ENCODE measurements around the gene IL3RA. TPM values are rescaled to one million over a fixed set of nuclear protein-coding genes. Genes with fewer than 3 reads are reported as not detected.
A peak's percentile ranks its signal among the peaks of the same experiment; 100 is the strongest.

Gene IL3RA
- polyA plus RNA-seq, 1 donor (not counting 4 experiments of a cell fraction or from before 2014, with no cell fraction given): not detected

DNA sequence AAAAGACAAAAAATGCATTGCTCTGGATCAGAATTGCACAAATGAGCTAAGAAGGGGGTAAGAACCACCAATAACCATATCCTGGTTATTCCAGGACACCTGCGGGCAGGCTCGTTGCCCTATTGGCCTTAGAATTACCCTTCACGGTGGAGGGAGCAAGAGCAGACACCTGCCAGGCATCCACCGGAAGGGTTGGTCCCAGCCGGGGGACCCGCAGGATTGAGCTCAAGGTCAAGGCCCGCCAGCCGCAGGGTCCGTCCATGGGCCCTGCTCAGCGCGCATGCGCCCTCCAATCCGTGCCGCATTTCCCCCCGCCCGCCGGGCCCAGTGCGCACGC is 54.8 kb downstream of the IL3RA start:
- Histone ChIP-seq H3K27me3 (ENCODE audit: control insufficient read depth, extremely low read depth, insufficient read depth, low read length) (no peaks in the 10 kb centered on the region), H3K9me1 (ENCODE audit: control insufficient read depth, extremely low read depth, insufficient read depth, low read length) (no peaks in the 10 kb centered on the region), H4K20me1 (ENCODE audit: control insufficient read depth, extremely low read depth, insufficient read depth, low read length) (peaks cover 37% of the 10 kb centered on the region), H3K4me1 (ENCODE audit: control insufficient read depth, extremely low read depth, insufficient read depth, low read length) (peaks cover 6% of the 10 kb centered on the region), H2AFZ (ENCODE audit: control insufficient read depth, low read length) (no peak overlapping the region), H3K9me3 (ENCODE audit: control insufficient read depth, low read depth, low read length) (no peaks in the 10 kb centered on the region), H3K9ac (ENCODE audit: control insufficient read depth, extremely low read depth, insufficient read depth, low read length) (peak overlapping the region; percentile 97), H3K79me2 (ENCODE audit: control insufficient read depth, insufficient read depth, low read length) (peaks cover 60% of the 10 kb centered on the region), H3K4me2 (ENCODE audit: control insufficient read depth, extremely low read depth, insufficient read depth, low read depth, low read length) (peak overlapping the region; percentile 63), H3K4me3 (ENCODE audit: control insufficient read depth in 2 of 3, extremely low read depth in 1 of 3, insufficient read depth in 2 of 3, low read depth in 1 of 3, low read length in 3 of 3) (peak overlapping the region; percentile 66 to 100 (median 99)), H3K36me3 (ENCODE audit: control insufficient read depth in 2 of 2, extremely low read depth in 1 of 2, insufficient read depth in 2 of 2, low read length in 2 of 2) (peaks cover 26 to 35% of the 10 kb centered on the region in 2 experiments), H3K27ac (ENCODE audit: control insufficient read depth, insufficient read depth, low read length) (peak overlapping the region; percentile 91)
- FAIRE-seq: no peak
- DNase-seq (ENCODE audit: low read depth, low spot score): peak; percentile 44
- TF ChIP-seq, protein P1, sequence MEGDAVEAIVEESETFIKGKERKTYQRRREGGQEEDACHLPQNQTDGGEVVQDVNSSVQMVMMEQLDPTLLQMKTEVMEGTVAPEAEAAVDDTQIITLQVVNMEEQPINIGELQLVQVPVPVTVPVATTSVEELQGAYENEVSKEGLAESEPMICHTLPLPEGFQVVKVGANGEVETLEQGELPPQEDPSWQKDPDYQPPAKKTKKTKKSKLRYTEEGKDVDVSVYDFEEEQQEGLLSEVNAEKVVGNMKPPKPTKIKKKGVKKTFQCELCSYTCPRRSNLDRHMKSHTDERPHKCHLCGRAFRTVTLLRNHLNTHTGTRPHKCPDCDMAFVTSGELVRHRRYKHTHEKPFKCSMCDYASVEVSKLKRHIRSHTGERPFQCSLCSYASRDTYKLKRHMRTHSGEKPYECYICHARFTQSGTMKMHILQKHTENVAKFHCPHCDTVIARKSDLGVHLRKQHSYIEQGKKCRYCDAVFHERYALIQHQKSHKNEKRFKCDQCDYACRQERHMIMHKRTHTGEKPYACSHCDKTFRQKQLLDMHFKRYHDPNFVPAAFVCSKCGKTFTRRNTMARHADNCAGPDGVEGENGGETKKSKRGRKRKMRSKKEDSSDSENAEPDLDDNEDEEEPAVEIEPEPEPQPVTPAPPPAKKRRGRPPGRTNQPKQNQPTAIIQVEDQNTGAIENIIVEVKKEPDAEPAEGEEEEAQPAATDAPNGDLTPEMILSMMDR (optimal IDR thresholded peaks at IDR 0.05 in 1 of 3, IDR thresholded peaks at IDR 0.05 in 1 of 3, conservative IDR thresholded peaks at IDR 0.05 in 1 of 3; ENCODE audit: extremely low read depth in 1 of 3, insufficient read depth in 2 of 3, low read length in 3 of 3): no peak
- TF ChIP-seq EZH2 (IDR thresholded peaks at IDR 0.05; ENCODE audit: low read length): no peak
- dilution Hi-C loops (cut with MboI; ENCODE audit: extremely low pct_ligation_motif_present, low sequenced_read_pairs): no loop called here

DNA sequence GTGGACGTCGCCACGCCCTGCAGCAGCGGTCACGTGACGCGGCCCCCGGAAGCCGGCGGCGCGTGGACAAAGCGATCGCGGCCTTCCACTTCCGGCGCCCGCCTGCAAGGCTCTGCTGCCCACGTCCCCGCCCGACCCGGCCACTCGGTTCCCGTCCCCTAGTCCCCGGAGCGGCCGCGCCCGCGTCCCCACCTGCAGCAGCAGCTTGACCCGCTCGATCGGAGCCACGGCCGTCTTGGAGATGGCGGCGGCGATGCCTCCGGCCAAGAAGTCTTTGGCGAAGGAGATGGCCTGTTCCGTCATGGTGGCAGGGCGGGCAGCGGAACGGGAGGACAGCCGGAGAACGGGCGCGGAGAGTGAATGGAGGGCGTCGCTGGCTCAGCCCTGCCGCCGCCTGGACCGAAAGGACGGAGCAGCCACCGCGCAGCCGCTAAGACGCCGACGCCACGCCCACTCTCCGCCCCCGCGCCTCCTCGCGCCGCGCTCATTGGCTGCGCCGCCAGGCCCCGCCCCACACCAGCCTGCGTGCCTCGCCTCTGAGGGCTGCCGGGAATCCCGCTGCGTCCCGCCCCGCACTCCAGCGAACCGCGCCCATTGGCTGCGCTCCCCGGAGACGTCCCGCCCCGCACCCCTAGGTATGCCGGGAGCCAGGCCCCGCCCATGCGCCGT is 55.3 kb downstream of the IL3RA start, which contains the start of gene SLC25A6:
Gene SLC25A6 (minus strand): TSS at position 407 of the 669 bp plus-strand sequence. CDS start 104 bp downstream, at position 303.
- peak within 1 kb of the TSS; percentile 97 for H3K9ac ChIP-seq (ENCODE audit: control insufficient read depth, extremely low read depth, insufficient read depth, low read length)
- peaks cover 37% of the 10 kb centered on the region for H4K20me1 ChIP-seq (ENCODE audit: control insufficient read depth, extremely low read depth, insufficient read depth, low read length)
- peak within 1 kb of the TSS; percentile 82 for H2AFZ ChIP-seq (ENCODE audit: control insufficient read depth, low read length)
- FAIRE-seq (no peak), DNase-seq (ENCODE audit: low read depth, low spot score) (peak; percentile 60)
- H3K4me2 ChIP-seq (ENCODE audit: control insufficient read depth, extremely low read depth, insufficient read depth, low read depth, low read length): peak within 1 kb of the TSS; percentile 83
- no peaks in the 10 kb centered on the region for H3K27me3 ChIP-seq (ENCODE audit: control insufficient read depth, extremely low read depth, insufficient read depth, low read length)
- no peaks in the 10 kb centered on the region for H3K9me3 ChIP-seq (ENCODE audit: control insufficient read depth, low read depth, low read length)
- H3K79me2 ChIP-seq (ENCODE audit: control insufficient read depth, insufficient read depth, low read length): peaks cover 57% of the 10 kb centered on the region
- H3K36me3 ChIP-seq (ENCODE audit: control insufficient read depth in 2 of 2, extremely low read depth in 1 of 2, insufficient read depth in 2 of 2, low read length in 2 of 2): peaks cover 26 to 33% of the 10 kb centered on the region in 2 experiments
- TF ChIP-seq, protein P1 (optimal IDR thresholded peaks at IDR 0.05 in 1 of 3, IDR thresholded peaks at IDR 0.05 in 1 of 3, conservative IDR thresholded peaks at IDR 0.05 in 1 of 3; ENCODE audit: extremely low read depth in 1 of 3, insufficient read depth in 2 of 3, low read length in 3 of 3): peak in 1 of 3 experiments; percentile 11
- TF ChIP-seq EZH2 (IDR thresholded peaks at IDR 0.05; ENCODE audit: low read length): no peak
- H3K4me3 ChIP-seq (ENCODE audit: control insufficient read depth in 2 of 3, extremely low read depth in 1 of 3, insufficient read depth in 2 of 3, low read depth in 1 of 3, low read length in 3 of 3): peak within 1 kb of the TSS; percentile 68 to 100 (median 99)
- H3K4me1 ChIP-seq (ENCODE audit: control insufficient read depth, extremely low read depth, insufficient read depth, low read length): peaks cover 6% of the 10 kb centered on the region
- dilution Hi-C loops (cut with MboI; ENCODE audit: extremely low pct_ligation_motif_present, low sequenced_read_pairs): no loop called here
- H3K27ac ChIP-seq (ENCODE audit: control insufficient read depth, insufficient read depth, low read length): peak within 1 kb of the TSS; percentile 91
- no peaks in the 10 kb centered on the region for H3K9me1 ChIP-seq (ENCODE audit: control insufficient read depth, extremely low read depth, insufficient read depth, low read length)
